H1 (cell line): ENCODE data around the gene MAPKAPK2. TPM values are rescaled to one million over a fixed set of nuclear protein-coding genes. Genes with fewer than 3 reads are reported as not detected.

Experiments used
- CTCF ChIA-PET: fragments of 300-600 bp; sonication (Branson Sonifier 250); formaldehyde crosslinking; loops from one replicate; lab custom pipeline; 2021; ENCODE audit not compliant: partially characterized antibody; lab: Charles Lee
- POLR2A ChIA-PET: fragments of 300-600 bp; sonication (Branson Sonifier 250); formaldehyde crosslinking; loops from one replicate; lab custom pipeline; 2021; ENCODE audit warnings: inconsistent platforms; ENCODE audit not compliant: partially characterized antibody; lab: Charles Lee
- DNase-seq, 2 experiments: peaks; one replicate each; pipeline versions ENCODE4 v3.0.0 to v3.0.0-alpha.2; 2010 to 2022; ENCODE audit warnings: low spot score in 2 of 2, low read depth in 1 of 2, mixed read lengths in 1 of 2
- FAIRE-seq: peaks from 2 replicates; lab custom pipeline; 2011; peaks lifted over from hg19 to GRCh38; lab: Jason Lieb, UNC
- H2AFZ ChIP-seq: 2 replicates; pipeline ENCODE4 v1.8.1; 2012; ENCODE audit warnings: low read length, inconsistent platforms
- H2AK5ac ChIP-seq: 2 replicates; pipeline ENCODE4 v1.6.1; 2013; ENCODE audit warnings: low read depth, low read length
- H2BK120ac ChIP-seq: replicated peaks from 2 replicates; pipeline ENCODE3; 2013; ENCODE audit warnings: low read depth, low read length, inconsistent platforms
- H2BK12ac ChIP-seq: 2 replicates; pipeline ENCODE4 v1.6.1; 2013; ENCODE audit warnings: low read depth, low read length
- H2BK15ac ChIP-seq: 2 replicates; pipeline ENCODE4 v1.6.1; 2013; ENCODE audit warnings: low read length
- H2BK20ac ChIP-seq: 2 replicates; pipeline ENCODE4 v1.6.1; 2013; ENCODE audit warnings: low read length
- H2BK5ac ChIP-seq: 2 replicates; pipeline ENCODE4 v1.6.1; 2013; ENCODE audit warnings: low read depth, low read length
- H3K14ac ChIP-seq: 2 replicates; pipeline ENCODE4 v1.6.1; 2013; ENCODE audit warnings: inconsistent platforms; ENCODE audit not compliant: insufficient read length
- H3K18ac ChIP-seq: 2 replicates; pipeline ENCODE4 v1.6.1; 2013; ENCODE audit warnings: low read length; ENCODE audit errors: extremely low read depth
- H3K23ac ChIP-seq: 2 replicates; pipeline ENCODE4 v1.6.1; 2013; ENCODE audit warnings: inconsistent platforms; ENCODE audit not compliant: insufficient read length
- H3K23me2 ChIP-seq: 2 replicates; pipeline ENCODE4 v1.6.1; 2013; ENCODE audit warnings: low read depth, low read length
- H3K27ac ChIP-seq: 2 replicates; pipeline ENCODE4 v1.6.1; 2011; ENCODE audit warnings: low read depth, low read length, inconsistent platforms
- H3K27me3 ChIP-seq, 4 experiments: replicated peaks in 1 of 4; 1 replicate in 1 of 4; 2 replicates in 3 of 4; pipeline versions ENCODE4 v1.6.1 to v1.8.1; 2011 to 2013; ENCODE audit warnings: low read length in 3 of 4, mild to moderate bottlenecking in 3 of 4, inconsistent platforms in 2 of 4, mixed read lengths in 2 of 4, moderate library complexity in 1 of 4; ENCODE audit not compliant: control insufficient read depth in 3 of 4, insufficient read depth in 3 of 4; ENCODE audit errors: extremely low read depth in 1 of 4
- H3K36me3 ChIP-seq, 4 experiments: 2 replicates each; pipeline versions ENCODE4 v1.6.1 to v1.8.1; 2011 to 2013; ENCODE audit warnings: mild to moderate bottlenecking in 4 of 4, low read length in 3 of 4, moderate library complexity in 2 of 4, control low read depth in 1 of 4, inconsistent platforms in 1 of 4; ENCODE audit not compliant: insufficient read depth in 4 of 4, control insufficient read depth in 2 of 4
- H3K4ac ChIP-seq: replicated peaks from 2 replicates; pipeline ENCODE3; 2013; ENCODE audit warnings: low read length, low read depth, mixed read lengths, inconsistent platforms; ENCODE audit not compliant: insufficient read length
- H3K4me1 ChIP-seq, 4 experiments: replicated peaks in 1 of 4; 1 replicate in 1 of 4; 2 replicates in 3 of 4; pipeline versions ENCODE4 v1.6.1 to v1.8.1; 2011 to 2013; ENCODE audit warnings: low read length in 3 of 4, inconsistent platforms in 2 of 4, mixed read lengths in 1 of 4; ENCODE audit not compliant: insufficient read depth in 4 of 4, control insufficient read depth in 3 of 4
- H3K4me2 ChIP-seq, 2 experiments: 2 replicates each; pipeline versions ENCODE4 v1.6.1 to v1.8.1; 2011 to 2013; ENCODE audit warnings: low read depth in 2 of 2, low read length in 2 of 2, control low read depth in 1 of 2, inconsistent platforms in 1 of 2, mild to moderate bottlenecking in 1 of 2; ENCODE audit not compliant: insufficient read depth in 1 of 2
- H3K4me3 ChIP-seq, 4 experiments: fragments of 200-600, 300-600 bp in 1 of 4; sonication (generic), shearing (Covaris generic), sonication (Bioruptor Twin) in 1 of 4; 2 replicates each; pipeline versions ENCODE4 v1.5.1 to v1.8.1; 2011 to 2016; ENCODE audit warnings: low read length in 4 of 4, low read depth in 3 of 4, control low read depth in 2 of 4, inconsistent platforms in 2 of 4, mild to moderate bottlenecking in 2 of 4, mixed read lengths in 1 of 4, moderate library complexity in 1 of 4; ENCODE audit not compliant: insufficient read depth in 2 of 4; ENCODE audit errors: extremely low read depth in 1 of 4
- H3K56ac ChIP-seq: replicated peaks from 2 replicates; pipeline ENCODE3; 2013; ENCODE audit warnings: low read depth, mild to moderate bottlenecking, mixed read lengths, low read length, inconsistent platforms; ENCODE audit not compliant: insufficient read length
- H3K79me1 ChIP-seq: 2 replicates; pipeline ENCODE4 v1.6.1; 2013; ENCODE audit warnings: low read depth, low read length, control low read depth
- H3K79me2 ChIP-seq, 2 experiments: 2 replicates each; pipeline versions ENCODE4 v1.6.1 to v1.8.1; 2012 to 2013; ENCODE audit warnings: low read length in 2 of 2, mild to moderate bottlenecking in 2 of 2, inconsistent platforms in 1 of 2; ENCODE audit not compliant: insufficient read depth in 2 of 2, control insufficient read depth in 1 of 2
- H3K9ac ChIP-seq, 4 experiments: replicated peaks in 1 of 4; 1 replicate in 1 of 4; 2 replicates in 3 of 4; pipeline versions ENCODE4 v1.6.1 to v1.8.1; 2011 to 2013; ENCODE audit warnings: low read depth in 3 of 4, low read length in 3 of 4, control low read depth in 2 of 4, mild to moderate bottlenecking in 2 of 4, moderate library complexity in 2 of 4, inconsistent platforms in 1 of 4; ENCODE audit errors: extremely low read depth in 1 of 4
- H3K9me3 ChIP-seq, 2 experiments: 2 replicates each; pipeline versions ENCODE4 v1.6.1 to v1.8.1; 2012 to 2013; ENCODE audit warnings: mild to moderate bottlenecking in 2 of 2, moderate library complexity in 2 of 2, control low read depth in 1 of 2, inconsistent platforms in 1 of 2, low read depth in 1 of 2, low read length in 1 of 2, mixed read lengths in 1 of 2; ENCODE audit not compliant: insufficient read depth in 2 of 2
- H4K20me1 ChIP-seq, 2 experiments: replicated peaks in 1 of 2; 2 replicates each; pipeline versions ENCODE3 to v1.8.1; 2011 to 2013; ENCODE audit warnings: inconsistent platforms in 2 of 2, low read length in 2 of 2, mild to moderate bottlenecking in 1 of 2; ENCODE audit not compliant: insufficient read depth in 2 of 2, control insufficient read depth in 1 of 2
- H4K5ac ChIP-seq: 2 replicates; pipeline ENCODE4 v1.6.1; 2013; ENCODE audit warnings: low read length, low read depth, mixed read lengths, inconsistent platforms; ENCODE audit not compliant: insufficient read length
- H4K8ac ChIP-seq: 2 replicates; pipeline ENCODE4 v1.8.0; 2013; ENCODE audit warnings: mild to moderate bottlenecking, moderate library complexity, low read length, inconsistent platforms; ENCODE audit not compliant: insufficient read depth; ENCODE audit errors: extremely low read depth
- H4K91ac ChIP-seq: replicated peaks from 2 replicates; pipeline ENCODE3; 2013; ENCODE audit warnings: low read length, mixed read lengths, inconsistent platforms; ENCODE audit not compliant: insufficient read length
- ASH2L ChIP-seq: fragments of 200-600, 300-600 bp; sonication (generic); IDR thresholded peaks from one replicate; pipeline ENCODE4 v1.7.1; 2017; ENCODE audit warnings: low read length
- CHD1 ChIP-seq: IDR thresholded peaks from 2 replicates; pipeline ENCODE4 v1.6.1; 2012; ENCODE audit warnings: low read depth, low read length, improper control_type of control experiment
- EP300 ChIP-seq, 2 experiments: IDR thresholded peaks; 1 replicate in 1 of 2; 2 replicates in 1 of 2; pipeline ENCODE4 v1.6.1; 2011 to 2012; ENCODE audit warnings: low read depth in 2 of 2, low read length in 2 of 2, mild to moderate bottlenecking in 2 of 2, borderline replicate concordance in 1 of 2, inconsistent platforms in 1 of 2, moderate library complexity in 1 of 2
- KDM4A ChIP-seq: IDR thresholded peaks from one replicate; pipeline ENCODE4 v1.7.1; 2012; ENCODE audit warnings: low read depth, mild to moderate bottlenecking, moderate library complexity, low read length, inconsistent platforms; ENCODE audit not compliant: severe bottlenecking
- PHF8 ChIP-seq: fragments of 200-600 bp; sonication (generic); conservative IDR thresholded peaks from 2 replicates; pipeline ENCODE4 v1.7.1; 2012; ENCODE audit warnings: low read depth, mild to moderate bottlenecking, inconsistent platforms, low read length, moderate library complexity
- RNF2 ChIP-seq: fragments of 200-900, 300-1000 bp; sonication (generic); IDR thresholded peaks from 2 replicates; pipeline ENCODE4 v1.7.1; 2016; ENCODE audit warnings: borderline replicate concordance, low read depth, mild to moderate bottlenecking, antibody characterized with exemption, low read length; ENCODE audit not compliant: poor library complexity, severe bottlenecking; ENCODE audit errors: missing control alignments
- RXRA ChIP-seq: IDR thresholded peaks from 2 replicates; pipeline ENCODE4 v1.6.1; 2011; ENCODE audit warnings: low read depth, mild to moderate bottlenecking, low read length, moderate library complexity; ENCODE audit not compliant: insufficient read depth
- TAF7 ChIP-seq: optimal IDR thresholded peaks from 2 replicates; pipeline ENCODE3; 2011; ENCODE audit warnings: low read depth, mild to moderate bottlenecking, inconsistent platforms, low read length, moderate library complexity, borderline replicate concordance
- TCF12 ChIP-seq: IDR thresholded peaks from 2 replicates; pipeline ENCODE4 v1.6.1; 2011; ENCODE audit warnings: low read depth, mild to moderate bottlenecking, low read length
- WGBS, 2 experiments: shearing (Covaris generic) in 1 of 2; methylation state at CpG; one replicate each; pipeline versions ENCODE4 v1.1.6 to v1.1.7; 2013 to 2015; ENCODE audit warnings: low lambda C conversion rate in 2 of 2, mixed read lengths in 2 of 2, inconsistent platforms in 1 of 2, low coverage in 1 of 2, missing lambda C conversion rate in 1 of 2; ENCODE audit not compliant: insufficient replicate concordance in 2 of 2, insufficient coverage in 1 of 2, insufficient read length in 1 of 2; ENCODE audit errors: extremely low coverage in 1 of 2, missing lambda C conversion rate in 1 of 2; 5-methylcytosine and 5-hydroxymethylcytosine counted together
- polyA plus RNA-seq, 7 experiments: library from polyadenylated mRNA; depleted of rRNA in 3 of 7; stranded (reverse) in 5 of 7; unstranded in 2 of 7; fragments of >200 nt in 5 of 7; fragments of 200-250 nt in 2 of 7; gene quantifications; 1 replicate in 5 of 7; 2 replicates in 1 of 7; 4 replicates in 1 of 7; pipeline versions ENCODE4 v1.2.1 to v1.2.3, GENCODE V29; 2011 to 2013; ENCODE audit warnings: missing spikeins in 2 of 7, mixed read lengths in 2 of 7
- total RNA-seq: library from RNA; stranded (reverse); fragmentation: NEBNext Ultra II Directional; extraction: Animal tissue kit (Norgen Biotek cat#: 25700); gene quantifications from 2 replicates; pipeline ENCODE4 v1.2.1, GENCODE V29; 2021
- TF ChIP-seq, protein P1 (sequence below): IDR thresholded peaks from 2 replicates; pipeline ENCODE4 v1.6.1; 2011; ENCODE audit warnings: low read depth, mild to moderate bottlenecking, low read length; ENCODE audit not compliant: insufficient read depth

The MAPKAPK2 gene
- total and polyA plus RNA-seq, 2 of the 8 experiments (the other 6 are each of a cell fraction or from before 2014, with no cell fraction given): 27.5 to 44.9 TPM

DNA sequence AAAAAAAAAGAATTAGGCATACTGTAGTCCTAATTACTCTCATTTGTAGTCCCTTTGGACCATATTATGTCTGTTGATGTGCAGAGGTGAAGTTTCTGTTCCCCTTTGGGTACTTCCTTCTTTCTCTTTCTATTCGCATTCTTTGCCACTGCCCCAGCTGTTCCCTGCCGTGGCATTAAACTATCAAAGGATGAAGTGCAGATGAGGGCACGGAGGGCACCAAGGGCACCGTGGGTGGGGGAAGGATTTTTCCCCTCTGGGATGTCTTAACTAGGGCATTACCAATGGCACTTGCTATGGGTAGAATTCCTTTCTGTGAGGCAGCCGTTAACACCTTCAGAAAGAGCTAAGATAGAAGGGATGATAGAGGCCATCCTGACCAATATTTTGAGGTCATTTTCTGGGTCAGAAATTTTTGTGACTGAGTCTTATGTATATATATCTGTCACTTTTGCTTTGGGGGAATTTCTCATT is 4.9 kb upstream of the MAPKAPK2 start:
- Histone ChIP-seq H3K4me2 (no peak overlapping the region), H4K5ac (no peak overlapping the region), H2BK120ac (no peak overlapping the region), H2BK5ac (no peak overlapping the region), H2AK5ac (no peak overlapping the region), H3K27ac (no peak overlapping the region), H3K36me3 (no peaks in the 10 kb centered on the region), H3K4ac (no peak overlapping the region), H3K27me3 (peaks cover 7 to 19% (median 13%) of the 10 kb centered on the region in 4 experiments), H2BK15ac (no peak overlapping the region), H2BK12ac (no peak overlapping the region), H3K4me3 (no peak overlapping the region), H2AFZ (no peak overlapping the region), H3K79me2 (no peaks in the 10 kb centered on the region), H4K20me1 (no peaks in the 10 kb centered on the region), H3K14ac (no peak overlapping the region), H3K4me1 (no peaks in the 10 kb centered on the region; a peak in 1 of 7 replicates), H3K23me2 (peaks cover 3% of the 10 kb centered on the region), H3K79me1 (no peaks in the 10 kb centered on the region), H4K8ac (no peak overlapping the region), H2BK20ac (no peak overlapping the region), H4K91ac (no peak overlapping the region), H3K9ac (no peak overlapping the region), H3K18ac (no peak overlapping the region), H3K23ac (no peak overlapping the region), H3K56ac (no peak overlapping the region), H3K9me3 (no peaks in the 10 kb centered on the region)
- CTCF ChIA-PET: interaction anchor here (0.7 to 1.9 kb wide), 9 partner anchors 9 to 73 kb away, joined by 3 to 8 read pairs (median 4); no protein-coding TSS in a partner anchor
- no peak for FAIRE-seq
- TF ChIP-seq EP300 (IDR thresholded peaks at IDR 0.05; ENCODE audit: borderline replicate concordance in 1 of 2, low read depth in 2 of 2, low read length in 2 of 2) (no peak), RNF2 (no peak), KDM4A (no peak), PHF8 (no peak), CHD1 (no peak), TAF7 (no peak), RXRA (no peak), TCF12 (no peak), ASH2L (no peak)
- TF ChIP-seq, protein P1, sequence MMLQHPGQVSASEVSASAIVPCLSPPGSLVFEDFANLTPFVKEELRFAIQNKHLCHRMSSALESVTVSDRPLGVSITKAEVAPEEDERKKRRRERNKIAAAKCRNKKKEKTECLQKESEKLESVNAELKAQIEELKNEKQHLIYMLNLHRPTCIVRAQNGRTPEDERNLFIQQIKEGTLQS: no peak
- WGBS, 2 experiments: 58% methylated on average over 5 of the region's 5 CpGs; no CpG with 5 or more reads in 1 of the 2 experiments
- no peak for DNase-seq
- POLR2A ChIA-PET: no interaction called here
